Measurements from ENCODE around the gene SLC25A25.

Gene SLC25A25

DNA sequence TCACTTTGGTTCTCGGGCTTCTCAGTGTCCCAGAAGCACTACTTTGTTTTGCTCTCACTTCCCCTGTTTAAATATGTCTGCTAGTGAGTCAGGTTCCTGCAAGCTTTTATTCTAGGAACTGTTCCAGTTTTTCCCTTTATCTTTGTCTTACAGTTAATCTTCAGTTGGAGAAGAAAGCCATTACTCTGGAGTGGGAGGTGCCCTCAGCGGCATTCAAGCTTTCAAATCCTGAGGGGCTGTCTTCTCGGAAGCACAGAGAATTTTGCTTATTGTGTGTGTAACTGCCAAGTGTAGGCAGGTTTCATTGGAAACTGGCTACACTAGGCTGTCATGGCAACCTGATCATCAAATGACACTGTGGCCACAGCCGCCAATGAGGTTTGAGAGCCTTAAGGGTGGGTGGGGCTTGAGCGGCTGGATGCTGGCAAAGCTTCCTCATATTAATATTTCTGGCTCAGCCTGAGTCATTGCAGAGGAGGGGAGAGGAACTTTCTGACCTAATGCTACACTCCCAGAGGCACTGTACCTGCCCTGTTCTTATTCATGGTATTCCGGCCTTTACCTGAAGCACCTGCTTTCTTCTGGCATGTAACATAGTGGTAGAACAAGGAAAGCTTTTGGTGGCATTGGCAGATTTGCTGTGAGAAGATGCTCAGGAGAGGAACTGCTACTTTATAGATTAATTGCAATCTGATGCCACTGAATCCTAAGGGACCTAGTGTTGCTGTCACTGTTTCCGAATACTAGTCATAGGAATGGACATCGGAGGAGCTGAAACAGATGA is 26.3 kb downstream of the SLC25A25 start:
- TF ChIP-seq, protein P1, sequence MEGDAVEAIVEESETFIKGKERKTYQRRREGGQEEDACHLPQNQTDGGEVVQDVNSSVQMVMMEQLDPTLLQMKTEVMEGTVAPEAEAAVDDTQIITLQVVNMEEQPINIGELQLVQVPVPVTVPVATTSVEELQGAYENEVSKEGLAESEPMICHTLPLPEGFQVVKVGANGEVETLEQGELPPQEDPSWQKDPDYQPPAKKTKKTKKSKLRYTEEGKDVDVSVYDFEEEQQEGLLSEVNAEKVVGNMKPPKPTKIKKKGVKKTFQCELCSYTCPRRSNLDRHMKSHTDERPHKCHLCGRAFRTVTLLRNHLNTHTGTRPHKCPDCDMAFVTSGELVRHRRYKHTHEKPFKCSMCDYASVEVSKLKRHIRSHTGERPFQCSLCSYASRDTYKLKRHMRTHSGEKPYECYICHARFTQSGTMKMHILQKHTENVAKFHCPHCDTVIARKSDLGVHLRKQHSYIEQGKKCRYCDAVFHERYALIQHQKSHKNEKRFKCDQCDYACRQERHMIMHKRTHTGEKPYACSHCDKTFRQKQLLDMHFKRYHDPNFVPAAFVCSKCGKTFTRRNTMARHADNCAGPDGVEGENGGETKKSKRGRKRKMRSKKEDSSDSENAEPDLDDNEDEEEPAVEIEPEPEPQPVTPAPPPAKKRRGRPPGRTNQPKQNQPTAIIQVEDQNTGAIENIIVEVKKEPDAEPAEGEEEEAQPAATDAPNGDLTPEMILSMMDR (IDR thresholded peaks at IDR 0.05; ENCODE audit: low read depth, low read length), result no peak
- H3K4me3 ChIP-seq (ENCODE audit: low read depth, low read length), result peak overlapping the region; percentile 50

- TF ChIP-seq, protein P1 (IDR thresholded peaks at IDR 0.05; ENCODE audit: low read depth, low read length), result no peak
- H3K4me3 ChIP-seq (ENCODE audit: low read depth, low read length), result peak overlapping the region; percentile 21; the same call in 1 of the 2 replicates
Observed at GRCh38 chr9:128094950-128095544, 27.0 kb downstream of the SLC25A25 start.

GRCh38 chr9:128096616-128097536 is 28.8 kb downstream of the SLC25A25 start:
- H3K4me3 ChIP-seq (ENCODE audit: low read depth, low read length), result no peak overlapping the region
- TF ChIP-seq, protein P1 (IDR thresholded peaks at IDR 0.05; ENCODE audit: low read depth, low read length), result no peak

GRCh38 chr9:128097543-128098296 is 29.7 kb downstream of the SLC25A25 start:
- TF ChIP-seq, protein P1 (IDR thresholded peaks at IDR 0.05; ENCODE audit: low read depth, low read length), result no peak

GRCh38 chr9:128098297-128099230 is 30.5 kb downstream of the SLC25A25 start:
- TF ChIP-seq, protein P1 (IDR thresholded peaks at IDR 0.05; ENCODE audit: low read depth, low read length), result no peak
- peak overlapping the region; percentile 71 for H3K4me3 ChIP-seq (ENCODE audit: low read depth, low read length)

More at GRCh38 chr9:128097543-128098296, 29.7 kb downstream of the SLC25A25 start:
- H3K4me3 ChIP-seq (ENCODE audit: low read depth, low read length), result peak overlapping the region; percentile 71
